Neuron (in vitro differentiated cells): Measurements from ENCODE around the gene ANKRD30B.
"Not testable (repeated sequence)": the region's sequence is repeated elsewhere in the genome, so short reads cannot be mapped to it uniquely, and the experiment has no call there.

Experiments used
- H2AFZ ChIP-seq: one replicate; pipeline ENCODE4 v1.6.1; 2013; ENCODE audit warnings: low read depth, mild to moderate bottlenecking, inconsistent platforms, low read length, moderate library complexity
- H3K27me3 ChIP-seq: one replicate; pipeline ENCODE4 v1.6.1; 2013; ENCODE audit warnings: low read length; ENCODE audit not compliant: insufficient read depth
- H3K36me3 ChIP-seq: one replicate; pipeline ENCODE4 v1.6.1; 2013; ENCODE audit warnings: low read length; ENCODE audit not compliant: insufficient read depth
- H3K4me1 ChIP-seq: one replicate; pipeline ENCODE4 v1.6.1; 2013; ENCODE audit warnings: low read length; ENCODE audit not compliant: insufficient read depth
- H3K4me3 ChIP-seq: 2 replicates; pipeline ENCODE4 v1.5.1; 2013; ENCODE audit warnings: mild to moderate bottlenecking, low read length, moderate library complexity
- H3K9me3 ChIP-seq: one replicate; pipeline ENCODE4 v1.6.1; 2013; ENCODE audit warnings: low read length

The ANKRD30B gene, protein sequence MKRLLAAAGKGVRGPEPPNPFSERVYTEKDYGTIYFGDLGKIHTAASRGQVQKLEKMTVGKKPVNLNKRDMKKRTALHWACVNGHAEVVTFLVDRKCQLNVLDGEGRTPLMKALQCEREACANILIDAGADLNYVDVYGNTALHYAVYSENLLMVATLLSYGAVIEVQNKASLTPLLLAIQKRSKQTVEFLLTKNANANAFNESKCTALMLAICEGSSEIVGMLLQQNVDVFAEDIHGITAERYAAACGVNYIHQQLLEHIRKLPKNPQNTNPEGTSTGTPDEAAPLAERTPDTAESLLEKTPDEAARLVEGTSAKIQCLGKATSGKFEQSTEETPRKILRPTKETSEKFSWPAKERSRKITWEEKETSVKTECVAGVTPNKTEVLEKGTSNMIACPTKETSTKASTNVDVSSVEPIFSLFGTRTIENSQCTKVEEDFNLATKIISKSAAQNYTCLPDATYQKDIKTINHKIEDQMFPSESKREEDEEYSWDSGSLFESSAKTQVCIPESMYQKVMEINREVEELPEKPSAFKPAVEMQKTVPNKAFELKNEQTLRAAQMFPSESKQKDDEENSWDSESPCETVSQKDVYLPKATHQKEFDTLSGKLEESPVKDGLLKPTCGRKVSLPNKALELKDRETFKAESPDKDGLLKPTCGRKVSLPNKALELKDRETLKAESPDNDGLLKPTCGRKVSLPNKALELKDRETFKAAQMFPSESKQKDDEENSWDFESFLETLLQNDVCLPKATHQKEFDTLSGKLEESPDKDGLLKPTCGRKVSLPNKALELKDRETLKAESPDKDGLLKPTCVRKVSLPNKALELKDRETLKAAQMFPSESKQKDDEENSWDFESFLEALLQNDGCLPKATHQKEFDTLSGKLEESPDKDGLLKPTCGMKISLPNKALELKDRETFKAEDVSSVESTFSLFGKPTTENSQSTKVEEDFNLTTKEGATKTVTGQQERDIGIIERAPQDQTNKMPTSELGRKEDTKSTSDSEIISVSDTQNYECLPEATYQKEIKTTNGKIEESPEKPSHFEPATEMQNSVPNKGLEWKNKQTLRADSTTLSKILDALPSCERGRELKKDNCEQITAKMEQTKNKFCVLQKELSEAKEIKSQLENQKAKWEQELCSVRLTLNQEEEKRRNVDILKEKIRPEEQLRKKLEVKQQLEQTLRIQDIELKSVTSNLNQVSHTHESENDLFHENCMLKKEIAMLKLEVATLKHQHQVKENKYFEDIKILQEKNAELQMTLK (N-terminal part only)

DNA sequence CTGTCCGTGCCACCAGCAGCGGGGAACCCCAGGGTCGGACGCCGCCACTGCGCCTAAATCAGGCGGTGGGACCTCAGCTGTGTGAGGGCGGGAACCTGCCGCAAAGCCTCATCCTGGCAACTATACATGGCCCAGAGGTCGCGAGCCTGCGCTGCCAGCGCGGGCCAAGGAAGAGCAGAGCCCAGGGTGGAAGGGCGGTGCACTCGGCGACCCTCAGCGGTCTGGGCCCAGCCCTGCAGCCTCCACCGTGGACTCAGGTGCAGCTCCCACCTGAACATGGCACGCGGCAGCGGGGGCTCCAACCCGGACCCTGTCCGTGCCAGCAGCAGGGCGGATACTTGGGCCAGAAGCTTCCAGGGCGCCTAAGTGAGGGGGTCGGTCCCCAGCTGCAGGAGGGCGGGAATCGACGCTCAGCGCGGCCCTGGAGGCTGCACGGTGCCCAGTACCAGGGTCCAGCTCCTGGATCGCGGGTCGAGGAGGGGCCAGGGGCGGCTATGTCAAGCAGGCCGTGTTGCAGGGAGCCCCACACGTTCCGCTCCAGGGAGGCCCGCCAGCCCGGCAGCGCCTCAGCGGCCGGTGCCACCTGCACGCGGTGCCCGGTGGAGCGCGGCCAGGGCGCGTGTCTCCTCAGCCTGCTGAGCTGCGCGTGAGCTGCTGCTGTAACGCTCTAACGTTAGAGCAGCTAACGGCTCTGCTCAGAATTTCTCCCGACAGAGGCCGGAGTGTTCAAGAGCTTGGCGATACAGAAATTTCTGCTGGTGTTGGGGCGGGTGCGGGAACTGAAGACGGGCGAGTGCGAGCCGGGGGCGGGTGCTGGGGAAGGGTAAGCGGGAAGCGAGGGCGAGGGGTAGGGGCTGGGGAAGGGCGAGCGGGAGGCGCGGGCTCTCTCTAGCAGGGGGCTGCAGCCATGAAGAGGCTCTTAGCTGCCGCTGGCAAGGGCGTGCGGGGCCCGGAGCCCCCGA lies at the start of gene ANKRD30B:
Gene ANKRD30B (plus strand): TSS at position 660 of the 962 bp plus-strand sequence. CDS start 248 bp downstream, at position 908.
- no peaks in the 10 kb centered on the region for H3K36me3 ChIP-seq
- H3K4me1 ChIP-seq: no peaks in the 10 kb centered on the region
- no peak within 1 kb of the TSS for H2AFZ ChIP-seq
- H3K4me3 ChIP-seq: no peak within 1 kb of the TSS
- H3K27me3 ChIP-seq: no peaks in the 10 kb centered on the region
- no peaks in the 10 kb centered on the region for H3K9me3 ChIP-seq

GRCh38 chr18:14701286-14702040 lies 46.5 kb upstream of the ANKRD30B start:
- H3K36me3 ChIP-seq, H2AFZ ChIP-seq, H3K9me3 ChIP-seq, H3K27me3 ChIP-seq, H3K4me3 ChIP-seq, H3K4me1 ChIP-seq: not testable (repeated sequence)

DNA sequence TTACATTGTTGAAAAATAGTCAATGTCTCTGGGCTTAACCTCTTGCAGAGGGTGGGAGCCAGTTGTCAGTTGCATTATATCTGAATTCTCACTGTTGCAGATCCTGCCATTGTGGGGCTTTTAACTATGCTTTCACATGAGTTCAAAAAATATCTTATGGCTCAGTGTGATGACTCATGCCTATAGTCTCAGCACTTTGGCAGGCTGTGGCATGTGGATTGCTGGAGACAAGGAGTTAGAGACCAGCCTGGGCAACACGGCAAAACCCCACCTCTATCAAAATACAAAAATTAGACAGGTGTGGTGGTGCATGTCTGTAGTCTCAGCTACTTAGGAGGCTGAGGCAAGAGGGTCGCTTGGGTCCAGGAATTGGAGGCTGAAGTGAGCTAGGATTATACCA lies 38.2 kb upstream of the ANKRD30B start:
- not testable (repeated sequence) for H3K4me1 ChIP-seq, H3K36me3 ChIP-seq, H3K4me3 ChIP-seq, H3K27me3 ChIP-seq, H3K9me3 ChIP-seq, H2AFZ ChIP-seq

DNA sequence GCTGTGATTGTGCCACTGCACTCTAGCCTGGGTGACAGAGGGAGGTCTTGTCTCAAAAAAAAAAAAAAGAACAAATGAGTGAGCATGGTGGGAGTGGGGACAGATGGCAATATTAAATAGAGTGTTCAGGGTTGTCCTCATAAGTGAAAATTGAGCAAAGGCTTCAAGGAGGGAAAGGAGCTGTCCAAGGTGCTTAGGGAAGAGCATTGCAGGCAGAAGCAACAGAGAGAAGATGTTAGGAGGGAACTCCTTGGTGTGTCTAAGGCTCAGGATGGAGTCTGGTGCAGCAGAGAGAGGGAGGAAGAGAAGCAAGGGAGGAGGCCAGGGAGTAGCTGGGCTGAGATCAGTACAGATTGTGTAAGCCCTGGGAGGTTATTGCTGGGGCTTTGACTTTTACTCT lies 26.4 kb upstream of the ANKRD30B start:
- H3K4me3 ChIP-seq, H3K9me3 ChIP-seq, H2AFZ ChIP-seq, H3K4me1 ChIP-seq, H3K36me3 ChIP-seq, H3K27me3 ChIP-seq: not testable (repeated sequence)

DNA sequence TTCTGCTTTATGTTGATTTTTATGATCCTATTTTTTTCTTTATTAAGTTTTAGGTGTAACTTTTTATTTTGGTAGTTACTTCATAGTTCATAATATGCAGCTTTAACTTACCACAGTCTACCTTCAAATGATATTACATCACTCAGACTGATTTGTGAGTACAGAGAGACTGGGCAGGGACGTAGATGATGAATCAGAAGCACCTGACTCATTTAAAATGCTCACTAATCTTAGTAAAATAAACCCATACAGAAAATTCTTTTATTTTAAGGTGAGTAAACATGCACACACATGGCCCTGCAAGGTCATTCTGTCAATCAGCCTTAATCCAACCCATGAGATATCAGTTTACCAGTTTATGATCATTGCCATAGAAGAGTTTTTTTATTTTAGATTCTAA lies 8.9 kb upstream of the ANKRD30B start:
- not testable (repeated sequence) for H3K9me3 ChIP-seq, H3K36me3 ChIP-seq, H2AFZ ChIP-seq, H3K27me3 ChIP-seq, H3K4me3 ChIP-seq, H3K4me1 ChIP-seq

GRCh38 chr18:14746897-14747296 lies 1.1 kb upstream of the ANKRD30B start:
- no peak overlapping the region for H2AFZ ChIP-seq
- no peaks in the 10 kb centered on the region for H3K9me3 ChIP-seq
- no peak overlapping the region for H3K4me3 ChIP-seq
- no peaks in the 10 kb centered on the region for H3K4me1 ChIP-seq
- H3K36me3 ChIP-seq: no peaks in the 10 kb centered on the region
- H3K27me3 ChIP-seq: no peaks in the 10 kb centered on the region

DNA sequence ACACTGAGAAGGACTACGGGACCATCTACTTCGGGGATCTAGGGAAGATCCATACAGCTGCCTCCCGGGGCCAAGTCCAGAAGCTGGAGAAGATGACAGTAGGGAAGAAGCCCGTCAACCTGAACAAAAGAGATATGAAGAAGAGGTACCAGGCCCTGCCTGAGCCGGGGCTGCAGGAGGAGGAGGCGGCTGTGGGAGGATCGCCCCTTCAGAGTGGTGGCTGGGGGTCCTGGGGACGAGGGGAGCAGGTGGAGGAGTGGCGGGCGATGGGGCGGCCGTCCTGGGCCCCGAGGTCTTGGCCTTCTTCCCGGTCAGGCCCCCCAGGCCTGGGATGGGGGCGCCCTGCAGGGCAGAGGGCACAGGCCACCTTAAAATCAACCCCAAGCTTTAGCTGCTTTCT lies 524 bp downstream of the ANKRD30B start:
- Histone ChIP-seq H3K36me3 (no peaks in the 10 kb centered on the region), H3K9me3 (no peaks in the 10 kb centered on the region), H2AFZ (no peak overlapping the region), H3K4me3 (no peak overlapping the region), H3K27me3 (no peaks in the 10 kb centered on the region), H3K4me1 (no peaks in the 10 kb centered on the region)

DNA sequence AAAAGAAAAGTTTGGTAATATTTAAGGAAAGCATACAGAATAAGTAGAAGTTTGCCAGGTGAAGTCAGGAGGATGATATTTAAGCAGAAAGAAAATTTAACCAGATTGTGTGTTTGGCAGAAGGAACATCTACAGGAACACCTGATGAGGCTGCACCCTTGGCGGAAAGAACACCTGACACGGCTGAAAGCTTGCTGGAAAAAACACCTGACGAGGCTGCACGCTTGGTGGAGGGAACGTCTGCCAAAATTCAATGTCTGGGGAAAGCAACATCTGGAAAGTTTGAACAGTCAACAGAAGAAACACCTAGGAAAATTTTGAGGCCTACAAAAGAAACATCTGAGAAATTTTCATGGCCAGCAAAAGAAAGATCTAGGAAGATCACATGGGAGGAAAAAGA lies 15.6 kb downstream of the ANKRD30B start:
- H3K27me3 ChIP-seq, H3K9me3 ChIP-seq, H3K4me3 ChIP-seq, H2AFZ ChIP-seq, H3K4me1 ChIP-seq, H3K36me3 ChIP-seq: not testable (repeated sequence)

DNA sequence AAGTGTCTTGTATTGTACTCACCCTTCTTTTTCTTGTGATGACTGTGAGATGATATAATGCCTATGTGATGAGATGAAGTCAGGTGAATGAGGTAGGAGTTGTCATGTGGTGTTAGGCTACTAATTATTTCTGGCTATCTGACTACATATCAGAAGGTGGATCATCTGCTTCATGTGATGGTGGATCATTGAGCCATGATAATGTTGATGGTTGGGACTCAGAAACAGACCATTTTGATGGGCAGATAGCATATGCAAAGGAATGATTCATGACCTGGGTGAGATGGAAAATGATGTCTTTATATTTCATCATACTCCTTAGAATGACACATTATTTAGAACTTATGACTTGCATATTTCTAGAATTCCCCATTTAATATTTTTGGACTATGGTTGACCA lies 19.5 kb downstream of the ANKRD30B start:
- Histone ChIP-seq H3K27me3 (no peaks in the 10 kb centered on the region), H3K36me3 (no peaks in the 10 kb centered on the region), H3K4me3 (no peak overlapping the region), H2AFZ (no peak overlapping the region), H3K9me3 (no peaks in the 10 kb centered on the region), H3K4me1 (no peaks in the 10 kb centered on the region)

- no peaks in the 10 kb centered on the region for H3K4me1 ChIP-seq
- H3K36me3 ChIP-seq: no peaks in the 10 kb centered on the region
- no peak overlapping the region for H2AFZ ChIP-seq
- no peak overlapping the region for H3K4me3 ChIP-seq
- H3K27me3 ChIP-seq: no peaks in the 10 kb centered on the region
- no peaks in the 10 kb centered on the region for H3K9me3 ChIP-seq
These were observed 20.3 kb downstream of the ANKRD30B start for GRCh38 chr18:14768241-14768640.

DNA sequence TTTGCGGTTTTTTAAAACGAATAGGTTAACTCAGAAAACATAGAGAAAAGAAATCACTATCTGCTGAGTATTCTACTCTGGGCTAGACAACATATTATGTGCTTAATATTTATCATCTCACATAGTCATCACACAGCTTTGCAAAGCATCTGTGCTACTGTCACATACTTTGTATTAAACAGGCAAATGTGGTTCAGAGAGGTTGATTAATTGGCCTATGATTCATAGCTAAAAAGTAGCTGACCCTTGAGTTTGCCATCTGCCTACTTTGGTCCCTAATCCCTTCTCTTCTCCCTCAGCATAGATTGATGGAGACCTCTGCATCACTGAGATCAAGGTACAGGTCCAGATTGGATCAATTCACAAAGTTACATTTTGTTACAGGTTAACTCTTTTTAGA lies 21.4 kb downstream of the ANKRD30B start:
- Histone ChIP-seq H3K36me3 (no peaks in the 10 kb centered on the region), H3K4me3 (no peak overlapping the region), H3K9me3 (no peaks in the 10 kb centered on the region), H3K4me1 (no peaks in the 10 kb centered on the region), H2AFZ (no peak overlapping the region), H3K27me3 (no peaks in the 10 kb centered on the region)

- Histone ChIP-seq H3K27me3 (no peaks in the 10 kb centered on the region), H3K4me1 (no peaks in the 10 kb centered on the region), H3K36me3 (no peaks in the 10 kb centered on the region), H2AFZ (no peak overlapping the region), H3K9me3 (no peaks in the 10 kb centered on the region), H3K4me3 (no peak overlapping the region)
These were observed 28.8 kb downstream of the ANKRD30B start for GRCh38 chr18:14776801-14777200.
